NCI-H2196 treated with DMSO at 0.1 percent for 48 hours (cell line): ENCODE measurements around the gene REPS2.

Source experiments
- DNase-seq: peaks from one replicate; lab custom pipeline; 2025; ENCODE audit not compliant: unreplicated experiment; lab: John Stamatoyannopoulos, UW

Gene REPS2

DNA sequence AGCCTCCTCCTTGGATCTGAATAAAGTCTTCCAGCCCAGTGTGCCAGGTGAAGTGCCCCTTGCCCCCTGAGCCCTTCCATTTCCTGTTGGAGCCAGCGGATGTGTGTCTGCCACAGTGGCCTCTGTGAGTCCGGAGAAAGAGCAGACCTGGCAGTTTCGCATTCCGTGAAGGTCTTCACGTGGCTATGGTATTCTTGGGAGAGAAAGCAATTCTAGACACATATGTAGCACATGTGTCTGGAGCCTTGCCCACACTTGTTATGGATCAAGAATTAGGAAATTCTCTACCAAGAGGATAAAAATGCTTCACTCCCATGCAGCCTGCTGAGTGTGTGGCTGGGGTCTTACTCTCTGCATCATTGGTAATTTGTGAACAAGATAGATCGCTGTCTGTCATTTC is 130.9 kb downstream of the REPS2 start:
- no peak for DNase-seq

DNA sequence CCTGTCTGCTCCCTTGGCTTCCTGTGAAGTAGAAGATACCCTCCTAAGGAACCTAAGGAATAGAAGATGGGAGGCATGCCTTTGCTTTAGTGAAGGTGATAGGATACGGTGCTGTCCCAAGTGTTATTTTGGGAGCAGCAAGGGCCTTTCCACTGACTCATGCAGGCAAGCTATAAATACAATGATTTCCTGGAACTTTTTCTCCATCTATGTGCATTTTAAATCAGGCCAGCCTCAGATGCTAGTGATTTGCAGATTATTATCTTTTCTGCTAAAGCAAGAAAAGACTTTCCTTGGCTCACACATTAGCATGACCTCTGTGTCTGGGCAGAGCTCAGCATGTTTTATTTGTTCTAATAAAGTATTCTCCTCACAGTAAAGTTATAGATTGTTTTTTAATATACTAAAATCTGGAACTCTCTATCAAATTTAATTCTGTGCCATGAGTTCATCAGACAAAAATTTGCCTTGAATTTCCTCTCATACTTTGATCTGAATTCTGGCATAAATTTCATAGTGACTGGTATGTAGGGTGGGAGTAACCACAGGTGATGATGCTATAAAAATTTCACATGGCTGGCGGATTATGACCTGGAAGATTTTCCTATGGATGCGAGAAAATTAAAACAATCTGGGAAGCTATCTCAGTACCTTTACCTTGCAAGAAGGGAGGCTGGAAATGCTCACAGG is 131.7 kb downstream of the REPS2 start:
- no peak for DNase-seq

DNA sequence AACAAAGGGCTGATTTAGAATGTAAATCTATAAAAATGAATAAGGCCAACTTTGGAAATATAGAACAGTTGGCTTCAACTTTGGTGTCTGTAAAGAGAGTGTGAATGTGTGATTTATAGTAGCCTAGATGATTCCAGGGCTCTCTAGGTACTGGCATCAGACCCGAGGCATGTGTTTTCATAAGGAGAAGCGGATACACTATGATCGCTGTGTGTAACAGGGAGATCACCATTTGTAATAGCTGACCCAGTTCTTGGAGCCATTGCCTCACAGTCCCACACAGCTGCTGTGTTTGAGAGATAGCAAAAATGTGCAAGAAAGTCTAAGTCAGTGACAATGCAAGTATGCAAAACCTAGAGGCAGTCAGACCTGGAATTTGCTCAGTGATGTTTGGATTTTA is 135.1 kb downstream of the REPS2 start:
- DNase-seq = no peak

DNA sequence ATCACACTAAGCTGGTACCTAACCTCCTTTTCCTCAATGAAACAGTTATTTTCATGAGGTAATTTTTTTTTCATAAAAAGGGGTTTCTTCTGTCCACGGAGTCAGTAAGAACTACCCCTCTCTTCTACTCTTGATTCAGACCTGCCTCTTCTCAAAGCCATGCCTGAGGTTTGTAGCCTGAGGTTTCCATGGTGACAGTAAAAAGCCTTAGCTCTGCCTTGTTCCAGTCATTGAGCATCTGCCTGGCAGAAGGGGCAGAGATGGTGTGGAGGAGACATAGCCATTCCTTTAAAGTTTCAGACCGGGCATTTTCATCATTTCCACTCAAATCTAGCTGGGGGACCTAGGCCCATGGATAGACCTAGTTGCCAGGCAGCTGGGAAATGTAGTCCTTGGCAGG is 135.5 kb downstream of the REPS2 start:
- no peak for DNase-seq

DNA sequence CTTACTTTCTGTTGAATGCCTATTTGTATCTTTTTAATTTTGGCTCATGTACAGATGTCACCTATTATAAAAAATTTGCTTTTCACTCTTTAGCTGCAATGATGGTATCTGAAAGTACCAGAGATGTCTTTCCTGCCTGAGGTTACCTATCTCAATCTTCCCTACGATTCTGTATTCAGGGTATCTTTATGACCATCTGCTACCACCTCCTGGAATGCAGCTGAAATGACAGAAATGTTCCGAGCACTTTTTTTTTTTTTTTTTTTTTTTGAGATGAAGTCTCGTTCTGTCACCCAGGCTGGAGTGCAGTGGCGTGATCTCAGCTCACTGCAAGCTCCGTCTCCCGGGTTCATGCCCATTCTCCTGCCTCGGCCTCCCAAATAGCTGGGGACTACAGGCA is 136.4 kb downstream of the REPS2 start:
- no peak for DNase-seq

DNA sequence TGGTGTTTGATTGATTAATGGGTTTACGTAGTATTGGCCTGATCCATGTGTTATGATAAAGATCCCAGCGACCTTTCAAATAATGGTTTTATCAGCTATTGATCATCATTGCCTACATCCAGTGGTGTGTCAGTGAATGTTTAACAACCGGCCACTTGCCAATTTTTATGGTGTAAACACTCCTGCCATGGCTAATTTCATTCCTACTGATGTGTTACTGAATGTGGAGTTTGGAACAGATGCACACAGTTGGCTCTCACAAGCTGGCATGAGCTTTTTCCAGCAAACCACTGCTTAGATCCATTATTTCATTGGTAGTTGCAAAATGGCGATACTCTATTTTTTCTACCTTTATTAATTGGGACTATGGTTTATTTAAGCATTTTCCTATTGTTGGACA is 139.9 kb downstream of the REPS2 start:
- no peak for DNase-seq

DNA sequence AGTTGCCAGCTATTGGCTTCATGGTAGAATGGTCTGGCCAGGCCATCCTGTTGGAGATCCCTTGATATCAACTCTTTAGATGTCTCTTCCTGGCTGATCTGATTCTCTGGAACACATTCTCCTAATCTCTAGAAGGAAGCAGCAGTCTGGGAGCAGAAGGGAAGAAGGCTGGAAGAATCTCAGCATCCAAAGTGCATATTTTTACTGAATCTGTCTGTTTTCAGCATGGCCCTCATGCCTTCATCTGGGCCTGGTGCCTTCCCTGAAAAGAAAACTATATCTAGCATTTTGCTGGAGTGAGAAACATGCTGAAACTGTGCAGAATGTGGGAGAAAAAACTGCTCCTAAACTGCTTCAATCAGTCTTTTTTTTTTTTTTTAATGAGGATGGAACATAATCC is 148.7 kb downstream of the REPS2 start:
- no peak for DNase-seq

DNA sequence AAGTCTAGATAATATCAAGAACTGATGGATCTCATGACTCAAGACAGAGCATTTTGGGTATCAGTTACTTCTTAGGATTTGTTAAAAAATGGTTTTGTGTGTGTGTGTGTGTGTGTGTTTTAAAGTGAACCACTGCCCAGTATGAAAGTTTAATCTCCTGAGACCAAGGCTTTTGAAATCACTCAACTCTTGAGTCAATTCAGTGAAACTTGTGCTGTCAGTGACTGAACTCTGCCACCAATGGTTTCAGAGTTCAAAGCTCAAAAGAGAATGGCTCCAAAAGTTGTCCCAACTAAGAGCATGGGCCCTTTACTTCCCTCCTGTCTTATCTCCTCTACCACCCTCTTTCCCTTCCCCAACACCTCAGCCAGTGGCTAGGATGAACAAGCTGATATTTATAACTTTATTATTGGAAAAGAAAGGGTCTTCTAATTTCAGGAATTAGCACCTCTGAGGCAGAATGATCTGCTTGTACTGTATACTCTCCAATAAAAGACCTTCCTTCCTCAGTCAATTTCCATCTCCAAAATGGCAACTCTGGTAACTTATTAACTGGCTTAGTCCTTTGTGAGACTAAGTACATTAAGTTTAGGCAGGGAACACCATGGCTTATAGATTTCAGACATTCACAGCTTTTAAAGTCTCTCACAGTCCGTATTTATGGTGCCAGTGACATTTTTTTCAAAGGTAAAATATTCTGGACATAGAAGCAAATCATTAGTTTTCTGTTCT is 152.2 kb downstream of the REPS2 start:
- DNase-seq = no peak

DNA sequence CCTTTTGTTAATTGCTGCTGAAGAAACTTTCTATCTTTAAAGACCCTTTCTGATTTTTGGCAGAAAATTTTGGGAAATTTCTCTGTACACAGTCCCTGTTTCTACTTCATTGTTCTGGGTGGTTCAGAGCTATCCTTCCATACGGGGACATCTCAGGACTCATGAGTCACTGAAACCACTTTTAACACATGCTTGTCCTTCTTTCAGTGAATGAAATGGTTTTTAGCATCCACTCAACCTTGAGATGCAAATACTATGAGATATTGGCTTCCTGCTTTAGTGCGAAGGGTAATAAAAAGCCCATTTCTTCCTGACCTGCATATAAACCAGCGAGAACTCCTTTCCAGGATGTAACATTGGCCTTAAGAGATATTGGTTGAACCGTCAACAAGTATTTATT is 158.0 kb downstream of the REPS2 start:
- DNase-seq = no peak

DNA sequence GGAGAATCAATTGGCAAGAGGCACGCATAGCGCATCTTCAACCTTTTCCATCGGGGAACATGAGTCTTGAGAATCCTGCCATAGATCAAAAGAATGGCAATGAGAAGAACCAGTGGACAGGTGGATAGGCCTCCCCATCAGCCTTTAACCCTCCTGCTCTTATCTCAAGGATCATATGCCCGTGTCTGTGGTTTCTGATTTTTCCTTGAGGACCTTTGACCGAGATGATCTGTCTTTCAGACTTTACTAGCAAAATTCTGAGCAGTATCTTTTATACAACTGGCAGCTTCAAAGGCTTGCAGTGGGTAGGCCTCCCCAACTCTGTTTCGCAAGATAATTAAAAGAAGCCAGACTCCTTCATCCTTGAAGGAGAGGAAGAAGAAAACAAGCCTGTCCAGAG is 174.4 kb downstream of the REPS2 start:
- DNase-seq = no peak

DNA sequence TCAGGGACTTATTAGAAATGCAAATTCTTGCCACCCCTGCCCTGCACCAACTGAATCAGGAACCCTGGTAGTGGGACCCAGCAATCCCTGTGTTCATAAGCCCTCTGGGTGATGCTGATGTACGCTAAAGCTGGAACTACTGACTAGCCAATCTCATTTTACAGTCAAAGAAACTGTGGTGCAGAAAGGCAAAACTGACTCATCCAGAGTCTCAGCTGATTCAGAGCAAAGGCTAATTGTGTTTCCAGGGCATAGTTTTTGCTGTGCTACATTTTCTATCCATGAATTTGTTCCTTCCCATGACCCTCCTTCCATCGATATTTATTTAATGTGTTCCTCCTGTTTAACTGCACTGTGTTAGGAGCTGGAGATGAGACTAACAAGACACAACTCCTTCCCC is 207.5 kb downstream of the REPS2 start:
- DNase-seq = no peak

DNA sequence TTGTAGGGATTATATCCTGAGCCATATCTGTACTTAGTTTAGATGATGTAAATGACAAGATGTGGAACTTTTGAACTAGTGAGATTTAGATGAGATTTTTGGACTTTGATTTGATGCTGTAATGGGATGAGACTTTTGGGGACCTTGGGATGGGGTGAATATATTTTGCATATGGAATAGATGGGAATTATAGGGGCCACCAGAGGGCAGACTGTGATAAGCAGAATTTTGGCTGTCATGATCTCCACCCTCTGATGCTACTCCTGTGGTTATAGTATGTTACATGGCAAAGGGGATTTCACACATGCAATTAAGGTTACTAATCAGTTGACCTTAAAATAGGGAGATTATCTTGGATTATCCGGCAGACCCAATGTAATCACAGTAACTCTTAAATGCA is 214.5 kb downstream of the REPS2 start:
- no peak for DNase-seq

DNA sequence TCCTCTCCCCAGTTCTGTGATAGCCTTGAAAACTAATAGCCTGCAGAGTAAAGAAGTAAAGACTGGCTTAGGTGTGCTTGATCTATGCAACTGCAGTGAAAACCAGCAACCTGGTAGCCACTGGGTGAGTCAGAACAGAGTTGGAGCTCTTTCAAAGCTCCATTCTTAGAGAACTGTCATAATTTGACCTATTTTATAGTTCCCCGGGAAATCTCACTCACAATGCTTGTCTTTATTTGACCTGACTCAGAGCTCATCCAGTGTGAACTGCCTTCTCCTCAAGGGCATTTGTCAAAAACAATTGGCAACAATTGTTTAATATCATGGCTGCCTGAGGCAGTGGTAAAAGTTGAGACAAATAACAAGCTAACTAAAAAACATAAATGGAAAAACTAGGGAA is 215.5 kb downstream of the REPS2 start:
- no peak for DNase-seq

DNA sequence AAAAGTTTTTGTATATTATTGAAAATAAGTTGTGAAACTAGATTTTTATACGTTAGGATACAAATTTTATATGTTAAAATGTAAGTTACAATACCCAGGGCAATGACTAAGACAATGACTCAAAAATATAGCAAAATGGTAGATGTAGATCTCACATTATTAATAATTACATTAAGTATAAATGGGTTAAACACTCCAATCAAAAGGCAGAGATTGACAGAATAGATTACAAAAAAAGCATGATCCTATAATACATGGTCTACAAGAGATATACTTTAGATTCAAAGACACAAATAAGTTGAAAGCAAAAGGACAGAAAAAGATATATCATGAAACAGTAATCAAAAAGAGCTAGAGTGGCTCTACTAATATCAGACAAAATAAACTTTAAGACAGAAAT is 217.6 kb downstream of the REPS2 start:
- DNase-seq = no peak

DNA sequence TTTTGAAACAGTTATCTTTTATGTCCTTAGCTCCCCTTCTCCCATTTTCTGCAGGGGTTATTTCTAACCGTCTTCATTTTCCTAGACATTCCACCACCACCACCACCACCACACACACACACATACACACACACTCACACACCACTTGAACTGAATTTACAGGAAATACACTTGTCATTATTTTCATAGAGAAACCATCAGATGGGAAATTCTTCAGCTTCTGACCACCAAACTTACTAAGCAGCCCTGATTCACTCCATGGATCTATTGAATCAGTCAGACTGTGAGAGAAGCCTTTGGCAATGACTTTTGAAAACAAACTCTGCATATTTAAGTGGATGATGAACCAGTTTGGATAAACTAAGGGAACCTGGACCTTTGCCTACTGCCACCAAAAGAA is 218.5 kb downstream of the REPS2 start:
- no peak for DNase-seq

DNA sequence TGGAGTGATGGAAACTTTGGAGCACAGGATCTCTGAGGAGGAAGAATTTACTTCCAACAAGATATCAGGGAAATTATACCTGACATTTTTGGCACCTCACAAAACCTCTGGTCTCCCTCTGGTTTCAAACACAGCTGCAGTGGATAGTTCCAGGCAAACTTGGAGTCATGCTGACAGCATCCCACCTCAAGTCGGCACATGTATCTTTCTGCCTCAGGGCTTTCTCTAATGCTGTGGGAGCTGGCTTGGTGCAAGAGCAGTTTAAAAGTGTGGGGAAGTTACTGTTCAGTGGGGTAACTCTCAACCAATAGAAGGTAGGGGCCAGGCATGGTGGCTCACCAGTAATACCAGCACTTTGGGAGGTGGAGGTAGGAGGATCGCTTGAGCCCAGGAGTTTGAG is 221.5 kb downstream of the REPS2 start:
- no peak for DNase-seq

DNA sequence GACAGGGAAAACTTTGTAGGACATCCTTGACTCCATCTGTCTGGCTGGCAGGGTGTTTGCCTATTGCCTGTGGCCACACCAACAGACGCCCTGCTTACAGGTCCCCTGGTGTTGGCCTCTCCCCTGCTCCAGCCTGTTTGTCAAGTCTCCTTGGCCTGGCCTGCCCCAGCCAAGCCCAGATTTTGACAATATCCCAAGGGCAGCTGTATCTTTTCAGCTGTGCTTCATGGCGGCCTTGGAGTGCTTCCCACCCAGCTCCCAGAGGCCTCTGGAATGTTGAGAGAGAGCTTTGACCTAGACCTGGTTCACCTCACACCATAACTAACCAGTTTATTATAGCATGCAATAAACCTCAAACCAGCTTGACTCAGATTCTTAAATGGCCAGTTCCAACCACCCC is 224.5 kb downstream of the REPS2 start:
- DNase-seq = no peak

DNA sequence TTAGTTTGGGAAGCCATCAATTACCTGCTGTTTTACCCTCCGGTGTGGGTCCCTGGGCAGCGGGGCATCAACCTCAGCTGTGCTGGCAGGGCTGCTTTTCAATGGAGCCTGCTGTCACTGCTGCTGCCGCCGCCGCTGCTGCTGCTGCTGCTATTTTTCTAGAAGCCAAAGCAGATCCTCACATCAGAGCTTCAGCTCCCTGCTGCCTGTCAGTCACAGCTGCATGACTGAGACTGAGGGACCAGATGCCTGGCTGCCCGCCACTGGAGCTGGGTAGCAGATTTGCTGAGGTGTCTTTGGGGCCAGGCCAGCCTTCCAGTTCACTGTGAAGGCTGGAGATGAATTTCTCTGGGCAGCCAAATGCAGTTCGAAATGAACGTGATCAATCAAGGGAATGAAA is 228.2 kb downstream of the REPS2 start:
- no peak for DNase-seq

DNA sequence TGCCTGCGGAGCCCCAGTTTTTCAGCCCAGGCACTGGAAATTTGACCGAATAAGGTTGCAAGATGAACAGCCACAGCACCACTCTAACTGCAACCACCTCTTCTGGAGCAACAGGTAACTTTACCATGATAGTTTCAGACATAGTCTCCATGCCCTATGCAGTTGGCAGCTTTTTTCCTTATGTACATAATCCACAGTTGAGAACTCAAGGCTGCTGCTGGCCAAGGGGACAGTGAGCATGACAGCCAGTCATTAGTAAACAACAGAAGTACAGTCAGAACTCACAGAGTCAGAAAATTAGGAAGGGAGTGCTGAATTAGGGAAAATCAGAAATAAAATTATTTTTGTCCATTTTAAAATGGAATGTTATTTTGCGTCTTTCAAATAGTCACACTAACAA is 235.9 kb downstream of the REPS2 start:
- no peak for DNase-seq

DNA sequence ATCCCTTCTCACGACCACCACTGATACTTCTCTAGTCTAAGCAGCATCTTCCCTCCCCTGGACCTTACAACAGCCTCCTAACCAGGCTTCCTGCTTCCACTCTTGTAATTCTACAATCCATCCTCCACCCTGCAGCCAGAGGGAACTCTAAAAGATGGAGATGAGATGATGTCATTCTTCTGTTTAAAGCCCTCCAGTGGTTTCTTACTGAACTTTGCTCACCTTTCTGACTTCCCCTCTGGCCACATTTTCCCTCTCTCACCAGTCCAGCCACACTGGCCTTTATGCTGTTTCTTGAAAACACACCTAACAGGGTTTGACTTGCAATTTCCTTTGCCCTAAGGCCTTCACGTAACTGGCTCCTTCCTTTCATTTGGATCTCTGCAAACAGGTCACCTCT is 237.1 kb downstream of the REPS2 start:
- no peak for DNase-seq

DNA sequence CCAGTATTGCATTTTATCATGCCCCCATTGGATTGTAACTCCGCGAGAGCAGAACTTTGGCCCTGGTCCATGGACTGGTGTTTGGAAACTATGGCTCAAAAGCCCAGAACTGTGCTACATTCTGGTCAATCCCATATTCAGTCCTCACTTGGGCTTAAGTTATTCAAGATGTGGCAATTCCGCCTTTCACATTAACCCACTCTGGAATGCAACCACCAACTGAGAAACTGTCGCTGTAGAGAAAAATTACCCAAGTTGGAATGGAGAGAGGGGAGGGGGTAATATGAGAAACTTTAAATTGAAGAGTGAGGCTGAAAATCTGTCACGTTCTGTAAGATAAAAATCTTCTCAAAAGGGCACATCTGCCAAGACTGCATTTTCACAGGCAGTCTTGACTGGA is 239.0 kb downstream of the REPS2 start:
- DNase-seq = no peak

DNA sequence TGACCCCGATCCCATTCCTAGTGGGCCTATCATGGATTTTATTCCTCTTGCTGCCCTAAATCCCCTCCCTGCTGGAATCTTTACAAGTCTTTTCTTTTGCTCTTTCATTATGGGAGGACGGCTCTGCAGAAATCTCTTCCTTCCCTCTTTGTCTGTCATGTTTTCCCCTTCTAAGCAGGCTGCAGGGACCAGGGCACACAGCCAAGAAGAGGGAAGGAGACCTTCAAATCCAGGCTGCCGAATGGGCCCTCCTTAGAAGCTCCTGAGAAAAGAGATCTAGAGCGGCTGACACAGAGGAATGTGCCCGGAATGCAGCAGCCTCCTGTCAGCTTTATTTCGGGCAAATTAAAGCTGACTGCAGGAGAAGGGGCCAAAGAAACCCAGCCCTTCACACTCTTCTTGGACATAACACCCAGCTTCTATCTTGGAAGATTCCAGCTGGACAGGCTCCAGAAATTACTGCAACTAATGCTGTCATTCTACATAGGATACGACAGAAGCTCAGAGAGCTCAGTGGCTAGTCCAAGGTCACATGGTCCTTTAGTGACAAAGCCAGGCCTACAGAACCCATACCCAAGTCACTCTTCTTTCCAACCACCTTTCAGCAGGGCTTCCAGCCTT is 240.8 kb downstream of the REPS2 start:
- no peak for DNase-seq

DNA sequence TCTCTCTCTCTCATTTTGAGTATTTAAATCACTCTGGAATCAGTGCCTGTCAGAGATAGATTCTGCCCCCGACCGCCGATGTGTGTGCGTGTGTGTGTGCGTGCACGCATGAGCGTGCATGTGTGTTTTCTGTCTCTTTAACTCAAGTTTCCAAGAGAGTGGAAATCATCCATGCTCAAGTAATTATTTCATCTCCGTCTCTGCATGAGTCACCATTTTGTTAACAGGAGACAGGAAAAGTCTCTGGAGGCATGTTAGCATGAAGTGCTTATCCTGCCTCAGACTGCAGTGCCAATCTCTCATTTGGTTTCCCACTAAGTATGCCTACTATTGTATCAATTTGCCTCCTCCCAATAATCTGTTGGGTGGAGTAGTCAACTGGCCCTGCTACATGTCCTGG is 245.6 kb downstream of the REPS2 start:
- DNase-seq = no peak
